ENCODE results near the gene NHSL2. TPM values are rescaled to one million over a fixed set of nuclear protein-coding genes. Genes with fewer than 3 reads are reported as not detected.

The NHSL2 gene
- total and polyA plus RNA-seq, 2 of the 13 experiments (the other 11 are each of a cell fraction or from before 2014, with no cell fraction given): not detected

DNA sequence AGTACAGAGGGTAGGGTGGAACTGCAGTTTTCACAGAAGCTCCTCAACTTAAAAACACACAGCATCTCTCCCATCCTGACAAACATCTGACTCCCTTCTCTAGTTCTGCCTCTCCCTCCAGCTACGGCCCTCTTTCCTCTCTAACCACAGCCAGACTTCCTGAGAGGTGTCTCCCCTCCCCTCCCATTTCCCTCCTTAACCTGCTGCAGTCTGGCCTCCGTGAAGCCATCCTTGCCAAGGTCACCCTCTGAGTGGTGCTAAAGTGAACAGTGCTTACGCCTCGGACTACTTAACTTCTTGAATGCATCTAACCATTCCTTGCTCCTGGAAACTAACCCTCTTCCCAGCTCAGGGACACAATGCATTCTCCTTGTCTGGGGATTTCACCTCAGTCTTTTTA lies 167.8 kb downstream of the NHSL2 start:
- no peak for FAIRE-seq
- BruUV-seq (replicated peaks): no TSS peak
- peaks cover 0 to 1% of the 10 kb centered on the region in 2 experiments; a peak in 2 of 5 replicates for H3K27me3 ChIP-seq (ENCODE audit: control insufficient read depth in 1 of 2, insufficient read depth in 2 of 2, low read length in 2 of 2)
- intact Hi-C loops (cut with micrococcal nuclease; ENCODE audit: unreplicated experiment) (no loop called here), in situ Hi-C loops (cut with HindIII; ENCODE audit: extremely low pct_ligation_motif_present, low pct_unique_long_range_greater_than_20kb) (no loop called here)
- no peak overlapping the region for H2AFZ ChIP-seq (ENCODE audit: low read length)
- H3K79me2 ChIP-seq (ENCODE audit: insufficient read depth, low read length): no peaks in the 10 kb centered on the region
- WGBS (ENCODE audit: low lambda C conversion rate): 3% methylated on average over 4 of the region's 4 CpGs
- POLR2A ChIA-PET: no interaction called here
- no peaks in the 10 kb centered on the region for H4K20me1 ChIP-seq (ENCODE audit: insufficient read depth, low read length)
- H3K4me2 ChIP-seq (ENCODE audit: low read depth, low read length): no peak overlapping the region
- H3K4me3 ChIP-seq (replicated peaks in 1 of 3; ENCODE audit: insufficient read depth in 1 of 3, low read depth in 2 of 3, low read length in 3 of 3): no peak overlapping the region
- no peak for ATAC-seq
- no peaks in the 10 kb centered on the region for H3K36me3 ChIP-seq (replicated peaks in 1 of 2; ENCODE audit: control insufficient read depth in 1 of 2, insufficient read depth in 2 of 2, low read length in 2 of 2)
- no peaks in the 10 kb centered on the region for H3K4me1 ChIP-seq (ENCODE audit: insufficient read depth, low read length)
- no peaks in the 10 kb centered on the region for H3K9me3 ChIP-seq (ENCODE audit: low read length)
- H3K27ac ChIP-seq (ENCODE audit: extremely low read length, insufficient read depth, low read length): no peak overlapping the region
- H3K9ac ChIP-seq (ENCODE audit: insufficient read depth, low read depth, low read length): no peak overlapping the region
- CTCF ChIA-PET (ENCODE audit: low intra/inter-chr PET ratio, low total read pairs): no interaction called here
- no peak for DNase-seq (ENCODE audit: low spot score)
- no peak for TF ChIP-seq MTF1 (CRISPR knock-in tag; IDR thresholded peaks at IDR 0.05)
- TF ChIP-seq SNAI1 (CRISPR knock-in tag; IDR thresholded peaks at IDR 0.05; ENCODE audit: borderline replicate concordance): no peak
- TF ChIP-seq, protein P1, sequence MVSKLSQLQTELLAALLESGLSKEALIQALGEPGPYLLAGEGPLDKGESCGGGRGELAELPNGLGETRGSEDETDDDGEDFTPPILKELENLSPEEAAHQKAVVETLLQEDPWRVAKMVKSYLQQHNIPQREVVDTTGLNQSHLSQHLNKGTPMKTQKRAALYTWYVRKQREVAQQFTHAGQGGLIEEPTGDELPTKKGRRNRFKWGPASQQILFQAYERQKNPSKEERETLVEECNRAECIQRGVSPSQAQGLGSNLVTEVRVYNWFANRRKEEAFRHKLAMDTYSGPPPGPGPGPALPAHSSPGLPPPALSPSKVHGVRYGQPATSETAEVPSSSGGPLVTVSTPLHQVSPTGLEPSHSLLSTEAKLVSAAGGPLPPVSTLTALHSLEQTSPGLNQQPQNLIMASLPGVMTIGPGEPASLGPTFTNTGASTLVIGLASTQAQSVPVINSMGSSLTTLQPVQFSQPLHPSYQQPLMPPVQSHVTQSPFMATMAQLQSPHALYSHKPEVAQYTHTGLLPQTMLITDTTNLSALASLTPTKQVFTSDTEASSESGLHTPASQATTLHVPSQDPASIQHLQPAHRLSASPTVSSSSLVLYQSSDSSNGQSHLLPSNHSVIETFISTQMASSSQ (IDR thresholded peaks at IDR 0.05; ENCODE audit: low read depth): no peak
- TF ChIP-seq, protein P1 (CRISPR knock-in tag; IDR thresholded peaks at IDR 0.05; ENCODE audit: borderline replicate concordance): no peak
- no peak for TF ChIP-seq ZNF407 (CRISPR knock-in tag; IDR thresholded peaks at IDR 0.05; ENCODE audit: not compliant biosample characterization)
- TF ChIP-seq DBP (CRISPR knock-in tag; IDR thresholded peaks at IDR 0.05; ENCODE audit: not compliant biosample characterization): no peak
- TF ChIP-seq, protein P2, sequence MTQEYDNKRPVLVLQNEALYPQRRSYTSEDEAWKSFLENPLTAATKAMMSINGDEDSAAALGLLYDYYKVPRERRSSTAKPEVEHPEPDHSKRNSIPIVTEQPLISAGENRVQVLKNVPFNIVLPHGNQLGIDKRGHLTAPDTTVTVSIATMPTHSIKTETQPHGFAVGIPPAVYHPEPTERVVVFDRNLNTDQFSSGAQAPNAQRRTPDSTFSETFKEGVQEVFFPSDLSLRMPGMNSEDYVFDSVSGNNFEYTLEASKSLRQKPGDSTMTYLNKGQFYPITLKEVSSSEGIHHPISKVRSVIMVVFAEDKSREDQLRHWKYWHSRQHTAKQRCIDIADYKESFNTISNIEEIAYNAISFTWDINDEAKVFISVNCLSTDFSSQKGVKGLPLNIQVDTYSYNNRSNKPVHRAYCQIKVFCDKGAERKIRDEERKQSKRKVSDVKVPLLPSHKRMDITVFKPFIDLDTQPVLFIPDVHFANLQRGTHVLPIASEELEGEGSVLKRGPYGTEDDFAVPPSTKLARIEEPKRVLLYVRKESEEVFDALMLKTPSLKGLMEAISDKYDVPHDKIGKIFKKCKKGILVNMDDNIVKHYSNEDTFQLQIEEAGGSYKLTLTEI (CRISPR knock-in tag; conservative IDR thresholded peaks at IDR 0.05): no peak
- no peak for TF ChIP-seq ZNF101 (CRISPR knock-in tag; IDR thresholded peaks at IDR 0.05; ENCODE audit: borderline replicate concordance, low read depth)
- TF ChIP-seq ZNF343 (CRISPR knock-in tag; IDR thresholded peaks at IDR 0.05): no peak

All from HepG2 (cell line).